GM18505 (cell line): ENCODE results near the gene MPC1.

Source experiments
- ATAC-seq: cut with Tn5 transposase; IDR thresholded peaks from one replicate; pipeline ENCODE4 v1.9.1; 2021; ENCODE audit not compliant: unreplicated experiment
- POLR2A ChIP-seq: IDR thresholded peaks from 4 replicates; pipeline ENCODE4 v1.6.1; 2011; ENCODE audit warnings: borderline replicate concordance; ENCODE audit not compliant: insufficient read depth, insufficient read length; ENCODE audit errors: extremely low read depth

MPC1 gene

GRCh38 chr6:166413491-166413951 lies 30.8 kb upstream of the MPC1 start:
- no peak for ATAC-seq
- TF ChIP-seq POLR2A = no peak

- no peak for TF ChIP-seq POLR2A
- no peak for ATAC-seq
Observed at GRCh38 chr6:166412911-166413384, 30.2 kb upstream of the MPC1 start.

GRCh38 chr6:166412156-166412910 lies 29.6 kb upstream of the MPC1 start:
- ATAC-seq = no peak

GRCh38 chr6:166411721-166412151 lies 29.0 kb upstream of the MPC1 start:
- no peak for TF ChIP-seq POLR2A
- ATAC-seq = no peak

More at GRCh38 chr6:166412156-166412910, 29.6 kb upstream of the MPC1 start:
- no peak for TF ChIP-seq POLR2A

- ATAC-seq = no peak
- TF ChIP-seq POLR2A = no peak
Observed at GRCh38 chr6:166411271-166411670, 28.5 kb upstream of the MPC1 start.

GRCh38 chr6:166410426-166410935 lies 27.7 kb upstream of the MPC1 start:
- no peak for TF ChIP-seq POLR2A
- no peak for ATAC-seq

GRCh38 chr6:166408936-166409755 lies 26.4 kb upstream of the MPC1 start:
- no peak for ATAC-seq
- TF ChIP-seq POLR2A = no peak

GRCh38 chr6:166406197-166406596 lies 23.5 kb upstream of the MPC1 start:
- ATAC-seq = no peak
- no peak for TF ChIP-seq POLR2A

- ATAC-seq = no peak
- no peak for TF ChIP-seq POLR2A
Observed at GRCh38 chr6:166405386-166405785, 22.6 kb upstream of the MPC1 start.

- ATAC-seq = no peak
- TF ChIP-seq POLR2A = no peak
Observed at GRCh38 chr6:166402582-166403277, 20.0 kb upstream of the MPC1 start.

- ATAC-seq = peak; percentile 78
Observed at GRCh38 chr6:166400649-166401250, 18.0 kb upstream of the MPC1 start.

- no peak for TF ChIP-seq POLR2A
- ATAC-seq = no peak
Observed at GRCh38 chr6:166400181-166400580, 17.4 kb upstream of the MPC1 start.

- ATAC-seq = no peak
- no peak for TF ChIP-seq POLR2A
Observed at GRCh38 chr6:166398348-166398747, 15.6 kb upstream of the MPC1 start.
